H1 (cell line): Measurements from ENCODE around the gene MPPED1. TPM values are rescaled to one million over a fixed set of nuclear protein-coding genes. Genes with fewer than 3 reads are reported as not detected.

ENCODE experiments used
- CTCF ChIA-PET: fragments of 300-600 bp; sonication (Branson Sonifier 250); formaldehyde crosslinking; loops from one replicate; lab custom pipeline; 2021; ENCODE audit not compliant: partially characterized antibody; lab: Charles Lee
- POLR2A ChIA-PET: fragments of 300-600 bp; sonication (Branson Sonifier 250); formaldehyde crosslinking; loops from one replicate; lab custom pipeline; 2021; ENCODE audit warnings: inconsistent platforms; ENCODE audit not compliant: partially characterized antibody; lab: Charles Lee
- DNase-seq, 2 experiments: peaks; one replicate each; pipeline versions ENCODE4 v3.0.0 to v3.0.0-alpha.2; 2010 to 2022; ENCODE audit warnings: low spot score in 2 of 2, low read depth in 1 of 2, mixed read lengths in 1 of 2
- FAIRE-seq: peaks from 2 replicates; lab custom pipeline; 2011; peaks lifted over from hg19 to GRCh38; lab: Jason Lieb, UNC
- H2AFZ ChIP-seq: 2 replicates; pipeline ENCODE4 v1.8.1; 2012; ENCODE audit warnings: low read length, inconsistent platforms
- H2AK5ac ChIP-seq: 2 replicates; pipeline ENCODE4 v1.6.1; 2013; ENCODE audit warnings: low read depth, low read length
- H2BK120ac ChIP-seq: replicated peaks from 2 replicates; pipeline ENCODE3; 2013; ENCODE audit warnings: low read depth, low read length, inconsistent platforms
- H2BK12ac ChIP-seq: 2 replicates; pipeline ENCODE4 v1.6.1; 2013; ENCODE audit warnings: low read depth, low read length
- H2BK15ac ChIP-seq: 2 replicates; pipeline ENCODE4 v1.6.1; 2013; ENCODE audit warnings: low read length
- H2BK20ac ChIP-seq: 2 replicates; pipeline ENCODE4 v1.6.1; 2013; ENCODE audit warnings: low read length
- H2BK5ac ChIP-seq: 2 replicates; pipeline ENCODE4 v1.6.1; 2013; ENCODE audit warnings: low read depth, low read length
- H3K14ac ChIP-seq: 2 replicates; pipeline ENCODE4 v1.6.1; 2013; ENCODE audit warnings: inconsistent platforms; ENCODE audit not compliant: insufficient read length
- H3K18ac ChIP-seq: 2 replicates; pipeline ENCODE4 v1.6.1; 2013; ENCODE audit warnings: low read length; ENCODE audit errors: extremely low read depth
- H3K23ac ChIP-seq: 2 replicates; pipeline ENCODE4 v1.6.1; 2013; ENCODE audit warnings: inconsistent platforms; ENCODE audit not compliant: insufficient read length
- H3K23me2 ChIP-seq: 2 replicates; pipeline ENCODE4 v1.6.1; 2013; ENCODE audit warnings: low read depth, low read length
- H3K27ac ChIP-seq: 2 replicates; pipeline ENCODE4 v1.6.1; 2011; ENCODE audit warnings: low read depth, low read length, inconsistent platforms
- H3K27me3 ChIP-seq, 4 experiments: replicated peaks in 1 of 4; 1 replicate in 1 of 4; 2 replicates in 3 of 4; pipeline versions ENCODE4 v1.6.1 to v1.8.1; 2011 to 2013; ENCODE audit warnings: low read length in 3 of 4, mild to moderate bottlenecking in 3 of 4, inconsistent platforms in 2 of 4, mixed read lengths in 2 of 4, moderate library complexity in 1 of 4; ENCODE audit not compliant: control insufficient read depth in 3 of 4, insufficient read depth in 3 of 4; ENCODE audit errors: extremely low read depth in 1 of 4
- H3K36me3 ChIP-seq, 4 experiments: 2 replicates each; pipeline versions ENCODE4 v1.6.1 to v1.8.1; 2011 to 2013; ENCODE audit warnings: mild to moderate bottlenecking in 4 of 4, low read length in 3 of 4, moderate library complexity in 2 of 4, control low read depth in 1 of 4, inconsistent platforms in 1 of 4; ENCODE audit not compliant: insufficient read depth in 4 of 4, control insufficient read depth in 2 of 4
- H3K4ac ChIP-seq: replicated peaks from 2 replicates; pipeline ENCODE3; 2013; ENCODE audit warnings: low read length, low read depth, mixed read lengths, inconsistent platforms; ENCODE audit not compliant: insufficient read length
- H3K4me1 ChIP-seq, 4 experiments: replicated peaks in 1 of 4; 1 replicate in 1 of 4; 2 replicates in 3 of 4; pipeline versions ENCODE4 v1.6.1 to v1.8.1; 2011 to 2013; ENCODE audit warnings: low read length in 3 of 4, inconsistent platforms in 2 of 4, mixed read lengths in 1 of 4; ENCODE audit not compliant: insufficient read depth in 4 of 4, control insufficient read depth in 3 of 4
- H3K4me2 ChIP-seq, 2 experiments: 2 replicates each; pipeline versions ENCODE4 v1.6.1 to v1.8.1; 2011 to 2013; ENCODE audit warnings: low read depth in 2 of 2, low read length in 2 of 2, control low read depth in 1 of 2, inconsistent platforms in 1 of 2, mild to moderate bottlenecking in 1 of 2; ENCODE audit not compliant: insufficient read depth in 1 of 2
- H3K4me3 ChIP-seq, 4 experiments: fragments of 200-600, 300-600 bp in 1 of 4; sonication (generic), shearing (Covaris generic), sonication (Bioruptor Twin) in 1 of 4; 2 replicates each; pipeline versions ENCODE4 v1.5.1 to v1.8.1; 2011 to 2016; ENCODE audit warnings: low read length in 4 of 4, low read depth in 3 of 4, control low read depth in 2 of 4, inconsistent platforms in 2 of 4, mild to moderate bottlenecking in 2 of 4, mixed read lengths in 1 of 4, moderate library complexity in 1 of 4; ENCODE audit not compliant: insufficient read depth in 2 of 4; ENCODE audit errors: extremely low read depth in 1 of 4
- H3K56ac ChIP-seq: replicated peaks from 2 replicates; pipeline ENCODE3; 2013; ENCODE audit warnings: low read depth, mild to moderate bottlenecking, mixed read lengths, low read length, inconsistent platforms; ENCODE audit not compliant: insufficient read length
- H3K79me1 ChIP-seq: 2 replicates; pipeline ENCODE4 v1.6.1; 2013; ENCODE audit warnings: low read depth, low read length, control low read depth
- H3K79me2 ChIP-seq, 2 experiments: 2 replicates each; pipeline versions ENCODE4 v1.6.1 to v1.8.1; 2012 to 2013; ENCODE audit warnings: low read length in 2 of 2, mild to moderate bottlenecking in 2 of 2, inconsistent platforms in 1 of 2; ENCODE audit not compliant: insufficient read depth in 2 of 2, control insufficient read depth in 1 of 2
- H3K9ac ChIP-seq, 4 experiments: replicated peaks in 1 of 4; 1 replicate in 1 of 4; 2 replicates in 3 of 4; pipeline versions ENCODE4 v1.6.1 to v1.8.1; 2011 to 2013; ENCODE audit warnings: low read depth in 3 of 4, low read length in 3 of 4, control low read depth in 2 of 4, mild to moderate bottlenecking in 2 of 4, moderate library complexity in 2 of 4, inconsistent platforms in 1 of 4; ENCODE audit errors: extremely low read depth in 1 of 4
- H3K9me3 ChIP-seq, 2 experiments: 2 replicates each; pipeline versions ENCODE4 v1.6.1 to v1.8.1; 2012 to 2013; ENCODE audit warnings: mild to moderate bottlenecking in 2 of 2, moderate library complexity in 2 of 2, control low read depth in 1 of 2, inconsistent platforms in 1 of 2, low read depth in 1 of 2, low read length in 1 of 2, mixed read lengths in 1 of 2; ENCODE audit not compliant: insufficient read depth in 2 of 2
- H4K20me1 ChIP-seq, 2 experiments: replicated peaks in 1 of 2; 2 replicates each; pipeline versions ENCODE3 to v1.8.1; 2011 to 2013; ENCODE audit warnings: inconsistent platforms in 2 of 2, low read length in 2 of 2, mild to moderate bottlenecking in 1 of 2; ENCODE audit not compliant: insufficient read depth in 2 of 2, control insufficient read depth in 1 of 2
- H4K5ac ChIP-seq: 2 replicates; pipeline ENCODE4 v1.6.1; 2013; ENCODE audit warnings: low read length, low read depth, mixed read lengths, inconsistent platforms; ENCODE audit not compliant: insufficient read length
- H4K8ac ChIP-seq: 2 replicates; pipeline ENCODE4 v1.8.0; 2013; ENCODE audit warnings: mild to moderate bottlenecking, moderate library complexity, low read length, inconsistent platforms; ENCODE audit not compliant: insufficient read depth; ENCODE audit errors: extremely low read depth
- H4K91ac ChIP-seq: replicated peaks from 2 replicates; pipeline ENCODE3; 2013; ENCODE audit warnings: low read length, mixed read lengths, inconsistent platforms; ENCODE audit not compliant: insufficient read length
- BACH1 ChIP-seq: IDR thresholded peaks from 2 replicates; pipeline ENCODE4 v1.6.1; 2012; ENCODE audit warnings: low read length, improper control_type of control experiment
- CHD2 ChIP-seq: IDR thresholded peaks from 2 replicates; pipeline ENCODE4 v1.6.1; 2012; ENCODE audit warnings: low read length, improper control_type of control experiment
- CREB1 ChIP-seq: IDR thresholded peaks from 2 replicates; pipeline ENCODE4 v1.6.1; 2012; ENCODE audit warnings: inconsistent platforms
- EZH2 ChIP-seq: fragments of 200-600 bp; sonication (generic); IDR thresholded peaks from 2 replicates; pipeline ENCODE4 v1.7.1; 2012; ENCODE audit warnings: low read depth, mild to moderate bottlenecking, moderate library complexity, low read length, inconsistent platforms; ENCODE audit not compliant: severe bottlenecking
- GTF2F1 ChIP-seq: IDR thresholded peaks from 2 replicates; pipeline ENCODE4 v1.6.1; 2012; ENCODE audit warnings: low read depth, low read length, improper control_type of control experiment, borderline replicate concordance
- JUN ChIP-seq: IDR thresholded peaks from 2 replicates; pipeline ENCODE4 v1.6.1; 2011; ENCODE audit warnings: low read depth, mild to moderate bottlenecking, improper control_type of control experiment, low read length
- KDM1A ChIP-seq: fragments of 200-600, 300-600 bp; sonication (generic); IDR thresholded peaks from 2 replicates; pipeline ENCODE4 v1.7.1; 2016; ENCODE audit warnings: mild to moderate bottlenecking, low read length, borderline replicate concordance
- KDM4A ChIP-seq: IDR thresholded peaks from one replicate; pipeline ENCODE4 v1.7.1; 2012; ENCODE audit warnings: low read depth, mild to moderate bottlenecking, moderate library complexity, low read length, inconsistent platforms; ENCODE audit not compliant: severe bottlenecking
- MAFK ChIP-seq: IDR thresholded peaks from 2 replicates; pipeline ENCODE4 v1.6.1; 2012; ENCODE audit warnings: low read depth, mild to moderate bottlenecking, improper control_type of control experiment, low read length
- NANOG ChIP-seq: IDR thresholded peaks from 2 replicates; pipeline ENCODE4 v1.6.1; 2011; ENCODE audit warnings: low read length, low read depth, mild to moderate bottlenecking, inconsistent platforms; ENCODE audit not compliant: insufficient read depth, poor library complexity, severe bottlenecking
- RNF2 ChIP-seq: fragments of 200-900, 300-1000 bp; sonication (generic); IDR thresholded peaks from 2 replicates; pipeline ENCODE4 v1.7.1; 2016; ENCODE audit warnings: borderline replicate concordance, low read depth, mild to moderate bottlenecking, antibody characterized with exemption, low read length; ENCODE audit not compliant: poor library complexity, severe bottlenecking; ENCODE audit errors: missing control alignments
- RXRA ChIP-seq: IDR thresholded peaks from 2 replicates; pipeline ENCODE4 v1.6.1; 2011; ENCODE audit warnings: low read depth, mild to moderate bottlenecking, low read length, moderate library complexity; ENCODE audit not compliant: insufficient read depth
- SP1 ChIP-seq: IDR thresholded peaks from 2 replicates; pipeline ENCODE4 v1.6.1; 2011; ENCODE audit warnings: low read depth, low read length
- TAF1 ChIP-seq: IDR thresholded peaks from 2 replicates; pipeline ENCODE4 v1.6.1; 2011; ENCODE audit warnings: mild to moderate bottlenecking, low read depth, low read length
- ZNF274 ChIP-seq: IDR thresholded peaks from 2 replicates; pipeline ENCODE4 v1.7.0; 2012; ENCODE audit warnings: low read length, borderline replicate concordance; ENCODE audit errors: extremely low read depth
- WGBS, 2 experiments: shearing (Covaris generic) in 1 of 2; methylation state at CpG; one replicate each; pipeline versions ENCODE4 v1.1.6 to v1.1.7; 2013 to 2015; ENCODE audit warnings: low lambda C conversion rate in 2 of 2, mixed read lengths in 2 of 2, inconsistent platforms in 1 of 2, low coverage in 1 of 2, missing lambda C conversion rate in 1 of 2; ENCODE audit not compliant: insufficient replicate concordance in 2 of 2, insufficient coverage in 1 of 2, insufficient read length in 1 of 2; ENCODE audit errors: extremely low coverage in 1 of 2, missing lambda C conversion rate in 1 of 2; 5-methylcytosine and 5-hydroxymethylcytosine counted together
- polyA plus RNA-seq, 7 experiments: library from polyadenylated mRNA; depleted of rRNA in 3 of 7; stranded (reverse) in 5 of 7; unstranded in 2 of 7; fragments of >200 nt in 5 of 7; fragments of 200-250 nt in 2 of 7; gene quantifications; 1 replicate in 5 of 7; 2 replicates in 1 of 7; 4 replicates in 1 of 7; pipeline versions ENCODE4 v1.2.1 to v1.2.3, GENCODE V29; 2011 to 2013; ENCODE audit warnings: missing spikeins in 2 of 7, mixed read lengths in 2 of 7
- total RNA-seq: library from RNA; stranded (reverse); fragmentation: NEBNext Ultra II Directional; extraction: Animal tissue kit (Norgen Biotek cat#: 25700); gene quantifications from 2 replicates; pipeline ENCODE4 v1.2.1, GENCODE V29; 2021

Gene MPPED1
- total and polyA plus RNA-seq, 2 of the 8 experiments (the other 6 are each of a cell fraction or from before 2014, with no cell fraction given): 0.29 to 0.37 TPM

GRCh38 chr22:43440104-43440387, 28.2 kb downstream of the MPPED1 start:
- no peaks in the 10 kb centered on the region for H3K27me3 ChIP-seq
- no peak overlapping the region for H2AFZ ChIP-seq
- H3K27ac ChIP-seq: no peak overlapping the region
- 92% methylated on average over 7 of the region's 7 CpGs; no CpG with 5 or more reads in 1 of the 2 experiments for WGBS, 2 experiments
- no peak overlapping the region for H3K4ac ChIP-seq
- POLR2A ChIA-PET: no interaction called here
- H3K79me1 ChIP-seq: no peaks in the 10 kb centered on the region
- no peak overlapping the region for H3K9ac ChIP-seq
- no peak overlapping the region for H3K56ac ChIP-seq
- no peak overlapping the region for H2BK5ac ChIP-seq
- no peak overlapping the region for H2AK5ac ChIP-seq
- no peaks in the 10 kb centered on the region for H3K23me2 ChIP-seq
- FAIRE-seq (no peak), DNase-seq (no peak)
- H3K23ac ChIP-seq: no peak overlapping the region
- no peak overlapping the region for H3K4me3 ChIP-seq
- H2BK15ac ChIP-seq: no peak overlapping the region
- no peak overlapping the region for H2BK20ac ChIP-seq
- CTCF ChIA-PET: interaction anchor here (1.1 to 2.6 kb wide), 6 partner anchors 9 to 167 kb away, joined by 3 to 12 read pairs (median 4); no protein-coding TSS in a partner anchor
- TF ChIP-seq RXRA: no peak
- TF ChIP-seq EZH2: no peak
- no peak for TF ChIP-seq TAF1
- TF ChIP-seq RNF2: no peak
- TF ChIP-seq KDM4A: no peak
- TF ChIP-seq NANOG: no peak
- TF ChIP-seq CHD2: no peak
- no peak for TF ChIP-seq MAFK
- no peak for TF ChIP-seq JUN
- no peak for TF ChIP-seq CREB1
- no peak for TF ChIP-seq ZNF274
- no peak for TF ChIP-seq SP1
- TF ChIP-seq KDM1A: no peak
- TF ChIP-seq BACH1: no peak
- TF ChIP-seq GTF2F1: no peak
- no peak overlapping the region for H3K18ac ChIP-seq
- H3K4me2 ChIP-seq: no peak overlapping the region
- H2BK12ac ChIP-seq: no peak overlapping the region
- H3K14ac ChIP-seq: no peak overlapping the region
- no peak overlapping the region for H4K8ac ChIP-seq
- H3K36me3 ChIP-seq: no peaks in the 10 kb centered on the region
- H2BK120ac ChIP-seq: no peak overlapping the region
- H3K79me2 ChIP-seq: no peaks in the 10 kb centered on the region
- H4K5ac ChIP-seq: no peak overlapping the region
- no peaks in the 10 kb centered on the region for H3K4me1 ChIP-seq
- H4K91ac ChIP-seq: no peak overlapping the region
- no peaks in the 10 kb centered on the region for H3K9me3 ChIP-seq
- H4K20me1 ChIP-seq: no peaks in the 10 kb centered on the region
